Measurements from ENCODE around the gene PRKCH.

DNA sequence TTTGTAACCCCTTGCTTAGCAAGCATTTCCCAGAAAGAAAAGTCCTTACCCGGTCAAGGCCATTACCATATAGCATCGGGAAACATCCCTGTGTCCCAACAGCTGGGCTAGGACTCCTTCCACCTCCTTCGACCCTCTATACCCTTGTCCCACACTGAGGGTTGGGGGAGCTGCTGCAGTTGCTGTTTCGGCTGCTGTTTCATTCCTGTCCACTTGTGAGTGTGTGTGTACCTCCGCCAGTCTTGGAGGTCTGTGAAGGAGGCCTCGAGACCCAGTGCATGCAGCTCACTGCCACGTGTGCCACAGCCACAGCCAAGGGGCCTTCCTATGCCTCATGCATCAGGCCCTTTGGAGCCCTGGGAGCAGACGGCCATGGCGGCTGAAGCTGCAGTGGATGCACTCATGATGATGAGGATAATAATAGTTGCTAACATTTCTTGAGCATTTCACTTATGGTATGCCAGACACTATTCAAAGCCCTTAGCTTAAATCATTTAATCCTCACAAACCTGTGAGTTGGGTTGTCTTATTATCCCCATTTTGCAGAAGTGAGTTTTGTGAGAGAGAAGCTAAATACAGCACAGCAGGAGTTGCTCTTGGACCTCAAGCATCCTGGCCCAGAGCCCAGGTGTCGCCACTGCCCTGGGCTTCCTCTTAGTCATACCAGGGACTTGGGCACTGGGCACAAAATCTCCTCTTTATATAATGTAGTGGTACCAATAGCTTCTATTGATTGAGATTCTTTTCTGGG, 156.5 kb downstream of the PRKCH start:
- TF ChIP-seq EZH2 (IDR thresholded peaks at IDR 0.05) = no peak
- TF ChIP-seq POLR2AphosphoS5 (IDR thresholded peaks at IDR 0.05; ENCODE audit: borderline replicate concordance, low read depth, low read length) = no peak

Data from SK-N-MC (cell line).